GM10847 (cell line): ENCODE results near the gene TACC3.

ENCODE experiments used
- POLR2A ChIP-seq: IDR thresholded peaks from 2 replicates; pipeline ENCODE4 v1.6.1; 2011; ENCODE audit not compliant: insufficient read length; ENCODE audit errors: extremely low read depth

The TACC3 gene

GRCh38 chr4:1792832-1793495 lies 71.6 kb downstream of the TACC3 start, which contains the start of gene FGFR3:
Gene FGFR3 (plus strand): TSS chr4:1793293. CDS start chr4:1793935, 642 bp downstream.
- no peak for TF ChIP-seq POLR2A

GRCh38 chr4:1793496-1793840 lies 72.1 kb downstream of the TACC3 start:
- TF ChIP-seq POLR2A, result no peak

- TF ChIP-seq POLR2A, result no peak
Measured at GRCh38 chr4:1793940-1794808, 72.9 kb downstream of the TACC3 start.
